Measurements from ENCODE around the gene SCGB2B2.

The SCGB2B2 gene

DNA sequence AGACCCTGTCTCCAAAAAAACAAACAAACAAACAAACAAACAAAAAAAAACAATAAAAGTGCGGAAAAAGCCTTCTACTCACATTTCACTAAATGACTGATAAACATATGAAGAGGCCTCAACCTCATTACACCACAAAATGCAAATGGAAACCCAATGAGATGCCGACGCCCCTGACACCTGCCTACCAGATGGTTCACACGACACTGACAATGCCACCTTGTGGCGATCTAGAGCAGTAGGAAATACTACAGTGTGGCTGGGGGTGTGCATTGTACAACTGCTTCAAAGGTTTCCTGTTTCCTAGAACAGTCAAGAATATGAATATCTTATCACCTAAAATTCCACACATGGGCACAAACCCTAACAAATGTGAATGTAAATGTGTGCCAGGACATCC, 14.0 kb downstream of the SCGB2B2 start:
- ATAC-seq (ENCODE audit: low read depth) = 0 out of 3 replicates have a peak, but pooled peaks have one; percentile 40
- Histone ChIP-seq H3K4me1 (ENCODE audit: insufficient read depth, poor library complexity, severe bottlenecking) (no peaks in the 10 kb centered on the region), H3K9me3 (ENCODE audit: severe bottlenecking) (no peaks in the 10 kb centered on the region), H3K27me3 (ENCODE audit: insufficient read depth, poor library complexity, severe bottlenecking) (no peaks in the 10 kb centered on the region), H3K27ac (ENCODE audit: poor library complexity, severe bottlenecking) (no peak overlapping the region), H3K36me3 (ENCODE audit: low read depth) (no peaks in the 10 kb centered on the region), H3K4me3 (ENCODE audit: severe bottlenecking) (no peak overlapping the region)
- TF ChIP-seq, protein P1, sequence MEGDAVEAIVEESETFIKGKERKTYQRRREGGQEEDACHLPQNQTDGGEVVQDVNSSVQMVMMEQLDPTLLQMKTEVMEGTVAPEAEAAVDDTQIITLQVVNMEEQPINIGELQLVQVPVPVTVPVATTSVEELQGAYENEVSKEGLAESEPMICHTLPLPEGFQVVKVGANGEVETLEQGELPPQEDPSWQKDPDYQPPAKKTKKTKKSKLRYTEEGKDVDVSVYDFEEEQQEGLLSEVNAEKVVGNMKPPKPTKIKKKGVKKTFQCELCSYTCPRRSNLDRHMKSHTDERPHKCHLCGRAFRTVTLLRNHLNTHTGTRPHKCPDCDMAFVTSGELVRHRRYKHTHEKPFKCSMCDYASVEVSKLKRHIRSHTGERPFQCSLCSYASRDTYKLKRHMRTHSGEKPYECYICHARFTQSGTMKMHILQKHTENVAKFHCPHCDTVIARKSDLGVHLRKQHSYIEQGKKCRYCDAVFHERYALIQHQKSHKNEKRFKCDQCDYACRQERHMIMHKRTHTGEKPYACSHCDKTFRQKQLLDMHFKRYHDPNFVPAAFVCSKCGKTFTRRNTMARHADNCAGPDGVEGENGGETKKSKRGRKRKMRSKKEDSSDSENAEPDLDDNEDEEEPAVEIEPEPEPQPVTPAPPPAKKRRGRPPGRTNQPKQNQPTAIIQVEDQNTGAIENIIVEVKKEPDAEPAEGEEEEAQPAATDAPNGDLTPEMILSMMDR (IDR thresholded peaks at IDR 0.05; ENCODE audit: poor library complexity, severe bottlenecking) = peak; percentile 47
- no peak for DNase-seq (ENCODE audit: low spot score)

DNA sequence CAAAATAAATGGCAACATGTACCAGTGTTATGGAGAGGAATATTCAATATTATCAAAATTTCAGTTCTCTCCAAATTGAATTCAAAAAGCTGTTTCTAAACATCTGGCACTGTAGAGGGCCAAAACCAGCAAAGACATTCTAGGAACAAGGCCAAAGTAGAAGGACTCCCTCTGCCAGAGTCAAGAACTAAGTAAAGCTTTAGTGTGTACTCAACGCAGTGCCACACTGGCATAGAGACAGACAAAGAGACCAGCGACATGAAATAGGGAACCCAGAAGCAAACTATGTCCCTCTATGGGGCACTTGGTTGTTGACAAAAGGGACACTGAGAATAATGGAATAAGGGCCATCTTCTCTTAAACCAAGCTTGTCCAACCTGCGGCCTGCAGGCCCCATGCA, 15.6 kb downstream of the SCGB2B2 start:
- H3K27ac ChIP-seq (ENCODE audit: poor library complexity, severe bottlenecking) = no peak overlapping the region
- DNase-seq (ENCODE audit: low spot score) = no peak
- TF ChIP-seq, protein P1 (IDR thresholded peaks at IDR 0.05; ENCODE audit: poor library complexity, severe bottlenecking) = no peak
- H3K4me1 ChIP-seq (ENCODE audit: insufficient read depth, poor library complexity, severe bottlenecking) = no peaks in the 10 kb centered on the region
- ATAC-seq (ENCODE audit: low read depth) = no peak
- H3K27me3 ChIP-seq (ENCODE audit: insufficient read depth, poor library complexity, severe bottlenecking) = no peaks in the 10 kb centered on the region
- no peak overlapping the region for H3K4me3 ChIP-seq (ENCODE audit: severe bottlenecking)
- H3K9me3 ChIP-seq (ENCODE audit: severe bottlenecking) = no peaks in the 10 kb centered on the region
- no peaks in the 10 kb centered on the region for H3K36me3 ChIP-seq (ENCODE audit: low read depth)

GRCh38 chr19:34655651-34656050, 21.3 kb downstream of the SCGB2B2 start:
- Histone ChIP-seq H3K36me3 (ENCODE audit: low read depth) (no peaks in the 10 kb centered on the region), H3K9me3 (ENCODE audit: severe bottlenecking) (peaks cover 5% of the 10 kb centered on the region), H3K4me1 (ENCODE audit: insufficient read depth, poor library complexity, severe bottlenecking) (no peaks in the 10 kb centered on the region), H3K27ac (ENCODE audit: poor library complexity, severe bottlenecking) (no peak overlapping the region), H3K27me3 (ENCODE audit: insufficient read depth, poor library complexity, severe bottlenecking) (no peaks in the 10 kb centered on the region), H3K4me3 (ENCODE audit: severe bottlenecking) (no peak overlapping the region)
- TF ChIP-seq, protein P1 (IDR thresholded peaks at IDR 0.05; ENCODE audit: poor library complexity, severe bottlenecking) = no peak
- ATAC-seq (ENCODE audit: low read depth) (no peak), DNase-seq (ENCODE audit: low spot score) (no peak)

DNA sequence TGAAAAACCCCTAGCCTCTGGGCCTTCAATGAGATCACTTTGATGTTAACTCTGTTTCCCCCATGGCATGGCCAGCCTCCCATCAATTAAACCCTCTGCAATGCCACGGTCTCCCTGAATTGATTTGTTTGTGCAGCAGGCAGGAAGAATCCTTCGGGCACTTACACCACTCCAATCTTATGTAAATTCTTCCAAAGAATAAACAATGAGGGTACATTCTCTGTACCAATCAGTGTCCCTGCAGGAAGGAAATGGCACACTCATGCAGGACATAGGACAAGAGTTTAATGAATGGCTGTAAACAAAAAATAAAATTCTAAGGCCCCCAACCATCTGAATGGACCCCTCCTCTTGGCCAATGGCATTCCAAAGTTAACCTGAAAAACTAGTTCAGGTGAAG, 22.2 kb downstream of the SCGB2B2 start:
- H3K9me3 ChIP-seq (ENCODE audit: severe bottlenecking) = peaks cover 5% of the 10 kb centered on the region
- ATAC-seq (ENCODE audit: low read depth) = no peak
- no peak for DNase-seq (ENCODE audit: low spot score)

GRCh38 chr19:34651747-34652146, 25.2 kb downstream of the SCGB2B2 start:
- no peak for DNase-seq (ENCODE audit: low spot score)
- no peaks in the 10 kb centered on the region for H3K27me3 ChIP-seq (ENCODE audit: insufficient read depth, poor library complexity, severe bottlenecking)
- TF ChIP-seq, protein P1 (IDR thresholded peaks at IDR 0.05; ENCODE audit: poor library complexity, severe bottlenecking) = no peak
- H3K9me3 ChIP-seq (ENCODE audit: severe bottlenecking) = peaks cover 5% of the 10 kb centered on the region
- H3K4me3 ChIP-seq (ENCODE audit: severe bottlenecking) = no peak overlapping the region
- H3K36me3 ChIP-seq (ENCODE audit: low read depth) = no peaks in the 10 kb centered on the region
- H3K27ac ChIP-seq (ENCODE audit: poor library complexity, severe bottlenecking) = no peak overlapping the region
- ATAC-seq (ENCODE audit: low read depth) = no peak
- H3K4me1 ChIP-seq (ENCODE audit: insufficient read depth, poor library complexity, severe bottlenecking) = no peaks in the 10 kb centered on the region

More for the DNA sequence above, 22.2 kb downstream of the SCGB2B2 start:
- Histone ChIP-seq H3K4me1 (ENCODE audit: insufficient read depth, poor library complexity, severe bottlenecking) (no peaks in the 10 kb centered on the region), H3K27ac (ENCODE audit: poor library complexity, severe bottlenecking) (no peak overlapping the region), H3K36me3 (ENCODE audit: low read depth) (no peaks in the 10 kb centered on the region), H3K27me3 (ENCODE audit: insufficient read depth, poor library complexity, severe bottlenecking) (no peaks in the 10 kb centered on the region), H3K4me3 (ENCODE audit: severe bottlenecking) (no peak overlapping the region)
- TF ChIP-seq, protein P1 (IDR thresholded peaks at IDR 0.05; ENCODE audit: poor library complexity, severe bottlenecking) = no peak
